ENCODE results near the gene FTCD.

DNA sequence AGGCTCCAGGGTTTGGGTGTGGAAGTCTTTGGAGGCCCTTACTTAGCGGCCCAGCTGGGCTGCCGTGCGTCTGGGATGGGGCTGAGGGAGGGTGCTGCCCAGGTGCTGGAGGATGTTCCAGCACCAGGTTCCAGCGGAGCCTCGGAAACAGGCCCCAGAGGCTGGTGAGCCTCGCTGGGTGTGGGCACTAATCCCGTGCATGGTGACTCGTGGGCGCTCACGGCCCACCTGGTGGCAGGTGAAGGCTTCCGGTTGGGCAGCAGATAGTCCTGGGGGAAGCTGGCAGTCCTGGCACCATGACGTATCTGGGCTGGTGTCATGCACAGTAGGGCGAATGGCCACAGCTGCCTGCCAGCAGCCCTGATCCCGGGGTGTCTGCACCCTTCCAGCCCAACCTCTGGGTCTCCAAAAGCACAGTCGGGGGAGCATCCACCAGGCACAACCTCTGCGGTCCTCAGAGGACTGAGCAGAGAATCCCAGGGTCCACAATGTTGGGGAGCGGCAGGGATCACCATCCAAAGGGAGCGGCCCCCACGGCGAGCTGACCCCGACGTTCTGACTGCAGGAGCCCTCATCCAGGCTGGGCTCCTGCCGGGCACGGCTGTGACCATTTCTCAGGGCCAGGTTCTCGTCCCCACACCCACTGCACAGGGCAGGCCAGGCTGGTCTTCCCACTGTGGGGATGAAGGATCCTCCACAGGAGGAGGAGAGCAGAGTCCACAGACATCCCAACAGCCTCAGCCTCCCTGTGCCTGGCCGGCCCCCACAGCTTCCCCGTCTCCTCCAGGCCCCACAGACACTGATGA, 25.3 kb downstream of the FTCD start:
- no peak for TF ChIP-seq CTCF (IDR thresholded peaks at IDR 0.05)
- no peak for TF ChIP-seq POLR2A (IDR thresholded peaks at IDR 0.05)

Measured in right lobe of liver (tissue), 4 donors.